ENCODE results near the gene KANSL3. TPM values are rescaled to one million over a fixed set of nuclear protein-coding genes. Genes with fewer than 3 reads are reported as not detected.

The KANSL3 gene
- total and polyA plus RNA-seq, 2 donors (not counting 3 experiments of a cell fraction or from before 2014, with no cell fraction given), result 27.7 to 36.9 TPM

DNA sequence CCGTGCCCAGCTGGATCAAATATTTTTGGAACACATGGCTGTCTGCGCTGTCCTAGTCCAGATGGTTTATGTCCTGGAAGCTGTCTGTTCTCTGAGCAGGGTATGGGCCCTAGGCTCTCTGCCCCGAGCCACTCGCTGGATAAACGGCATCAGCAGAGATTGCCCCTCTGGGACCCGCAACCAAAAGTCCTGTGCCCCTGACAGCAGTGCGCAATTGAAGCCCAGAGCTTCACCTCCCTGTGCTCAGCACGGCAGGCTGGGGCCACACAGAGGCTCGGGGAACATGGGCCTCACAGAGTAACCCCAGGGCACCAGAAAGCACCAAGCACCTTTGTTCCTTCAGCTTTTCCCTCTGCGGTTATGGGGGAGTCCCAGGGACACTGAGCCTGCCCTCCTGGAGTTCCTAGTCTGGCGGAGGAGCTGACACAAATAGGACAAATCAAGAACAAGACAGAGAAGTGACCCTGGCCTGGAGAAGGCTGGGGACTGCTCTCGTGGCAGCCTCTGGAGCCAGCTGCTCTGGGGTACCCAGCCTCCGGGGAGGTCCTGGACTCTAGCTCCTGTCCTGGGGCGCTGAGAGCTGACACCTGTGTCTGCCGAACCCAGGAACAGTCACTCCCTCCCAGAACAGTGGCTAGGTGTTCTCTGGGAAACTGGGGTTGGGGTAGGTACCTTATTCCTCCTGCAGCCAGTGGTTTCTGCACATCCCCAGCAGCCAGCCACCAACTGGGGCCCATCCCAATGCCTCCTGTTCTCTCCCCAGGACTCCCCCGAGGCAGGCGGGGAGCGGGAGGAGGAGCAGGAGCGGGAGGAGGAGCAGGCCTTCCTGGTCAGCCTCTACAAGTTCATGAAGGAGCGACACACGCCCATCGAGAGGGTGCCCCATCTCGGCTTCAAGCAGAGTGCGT lies 89.3 kb downstream of the KANSL3 start:
- CTCF ChIA-PET, result interaction anchor here (1.0 to 11.6 kb wide), 5 partner anchors 10 to 39 kb away, joined by 3 to 130 read pairs (median 5); partner anchors contain the start of gene ARID5A
- Histone ChIP-seq H3K79me2 (ENCODE audit: control insufficient read depth, insufficient read depth, low read length) (peaks cover 8% of the 10 kb centered on the region), H3K4me1 (ENCODE audit: control insufficient read depth, extremely low read depth, insufficient read depth, low read length) (no peaks in the 10 kb centered on the region), H3K27me3 (ENCODE audit: control insufficient read depth in 2 of 2, insufficient read depth in 2 of 2, low read length in 2 of 2) (no peaks in the 10 kb centered on the region), H2AFZ (ENCODE audit: low read depth, low read length) (no peak overlapping the region), H4K20me1 (replicated peaks; ENCODE audit: control insufficient read depth, extremely low read depth, insufficient read depth, low read length) (no peaks in the 10 kb centered on the region), H3K27ac (ENCODE audit: insufficient read depth, low read depth, low read length) (no peak overlapping the region), H3K36me3 (ENCODE audit: control insufficient read depth in 2 of 2, extremely low read depth in 1 of 2, insufficient read depth in 2 of 2, low read length in 2 of 2) (peaks cover 5 to 41% of the 10 kb centered on the region in 2 experiments), H3K4me3 (replicated peaks in 1 of 3; ENCODE audit: insufficient read depth in 1 of 3, low read depth in 1 of 3, low read length in 3 of 3) (no peak overlapping the region), H3K9me1 (replicated peaks; ENCODE audit: control insufficient read depth, extremely low read depth, insufficient read depth, low read length) (no peaks in the 10 kb centered on the region), H3K9ac (replicated peaks; ENCODE audit: extremely low read depth, insufficient read depth, low read length) (no peak overlapping the region), H3K9me3 (replicated peaks; ENCODE audit: control insufficient read depth, insufficient read depth, low read length) (no peaks in the 10 kb centered on the region), H3K4me2 (ENCODE audit: insufficient read depth, low read length) (no peak overlapping the region)
- dilution Hi-C loops (cut with MboI; ENCODE audit: extremely low pct_ligation_motif_present, low sequenced_read_pairs), result no loop called here
- intact Hi-C loops (cut with micrococcal nuclease), result no loop called here
- TF ChIP-seq JUN (IDR thresholded peaks at IDR 0.05; ENCODE audit: borderline replicate concordance, insufficient read depth, insufficient read length, low read depth) (no peak), CTCF (IDR thresholded peaks at IDR 0.05; ENCODE audit: extremely low read depth in 1 of 2, insufficient read depth in 1 of 2, low read depth in 1 of 2, low read length in 2 of 2) (no peak), POLR2A (IDR thresholded peaks at IDR 0.05; ENCODE audit: low read depth, low read length) (no peak), EZH2 (IDR thresholded peaks at IDR 0.05; ENCODE audit: borderline replicate concordance, low read depth, low read length, severe bottlenecking) (no peak), GATA2 (IDR thresholded peaks at IDR 0.05; ENCODE audit: insufficient read depth, insufficient read length, low read depth, low read length) (no peak), POLR2AphosphoS5 (IDR thresholded peaks at IDR 0.05; ENCODE audit: insufficient read depth, low read depth, low read length) (no peak), MYC (IDR thresholded peaks at IDR 0.05; ENCODE audit: low read depth, low read length) (no peak)
- POLR2A ChIA-PET, result no interaction called here
- no peak for FAIRE-seq
- BruUV-seq (replicated peaks), result no TSS peak
- no peak for DNase-seq (ENCODE audit: low read depth, low spot score)

Data from endothelial cell of umbilical vein (primary cell).